ENCODE data around the gene PPT2.
"Not testable (repeated sequence)": the region's sequence is repeated elsewhere in the genome, so short reads cannot be mapped to it uniquely, and the experiment has no call there.

The PPT2 gene

DNA sequence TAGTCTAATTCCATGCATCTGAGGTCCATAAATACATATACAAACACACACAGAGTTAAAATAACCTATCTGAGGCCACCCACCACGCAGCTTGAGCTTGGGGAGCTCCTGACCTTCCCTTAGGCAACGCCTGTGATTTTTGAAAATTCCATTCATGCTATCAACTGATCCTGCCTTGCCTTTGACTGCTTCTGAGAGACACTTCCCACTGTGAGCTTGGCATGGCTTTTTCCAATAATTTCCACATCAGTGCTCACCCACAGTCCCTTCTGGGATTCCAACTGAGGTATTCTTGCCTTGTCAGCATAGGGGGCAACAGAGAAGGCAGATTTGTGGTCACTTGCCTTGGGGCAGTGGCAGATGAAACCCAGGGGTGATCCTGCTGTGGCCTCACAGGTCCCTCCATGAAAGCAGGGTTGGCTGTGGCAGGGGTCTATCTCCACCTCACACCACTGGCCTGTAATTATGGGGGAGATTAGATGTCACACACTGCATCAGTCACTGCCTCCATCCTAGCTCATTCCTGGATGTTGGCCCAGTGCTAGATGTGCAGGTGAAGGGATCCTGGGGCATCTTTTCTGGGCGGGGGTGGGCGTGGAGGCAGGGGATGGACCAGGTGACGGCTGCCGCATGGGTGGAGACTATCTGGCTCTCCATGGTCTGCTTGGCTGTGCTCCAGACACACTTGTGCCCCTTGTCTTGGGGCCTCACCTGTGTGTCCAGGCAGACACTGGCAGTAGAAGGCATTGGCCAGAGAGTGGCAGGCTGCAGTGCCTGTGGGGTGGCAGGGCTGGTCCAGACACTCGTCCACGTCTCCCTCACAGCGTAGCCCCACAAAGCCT lies 49.7 kb downstream of the PPT2 start:
- DNase-seq = no peak

DNA sequence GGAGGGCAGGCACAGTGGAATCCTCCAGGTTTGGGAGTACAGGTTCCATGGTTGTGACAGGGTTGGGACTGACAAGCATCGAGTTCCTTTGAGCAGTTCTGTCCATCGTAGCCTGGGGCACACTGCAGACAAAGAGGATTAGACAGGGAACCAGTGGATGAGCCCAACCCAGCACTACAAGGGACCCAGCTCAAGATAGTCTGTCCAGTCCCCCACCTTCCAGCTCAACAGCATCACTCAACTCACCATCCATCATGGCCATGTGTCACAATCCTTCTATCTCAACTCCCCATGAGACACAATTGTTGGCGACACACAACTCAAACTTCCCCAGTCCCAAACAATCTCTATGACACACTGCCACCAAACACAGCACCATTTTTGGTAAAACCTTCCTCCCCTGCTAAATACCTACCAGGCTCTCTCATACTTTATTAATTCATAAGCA lies 50.4 kb downstream of the PPT2 start:
- no peak for DNase-seq

DNA sequence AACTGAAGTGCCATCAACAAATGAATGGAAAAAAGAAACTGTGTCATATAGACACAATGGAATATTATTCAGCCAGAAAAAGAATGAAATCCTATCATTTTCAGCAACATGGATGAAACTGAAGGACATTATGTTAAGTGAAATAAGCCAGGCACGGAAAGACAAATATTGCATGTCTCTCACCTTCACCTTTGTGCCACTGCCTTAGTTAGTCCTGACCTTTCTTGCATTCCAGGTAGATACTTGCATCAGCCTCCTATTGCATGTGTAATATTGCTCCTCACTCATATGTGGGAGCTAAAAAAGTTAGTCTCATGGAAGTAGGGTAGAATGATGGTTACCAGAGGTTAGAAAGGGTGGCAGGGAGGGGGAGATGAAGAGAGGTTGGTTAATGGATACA lies 55.1 kb downstream of the PPT2 start:
- no peak for DNase-seq

DNA sequence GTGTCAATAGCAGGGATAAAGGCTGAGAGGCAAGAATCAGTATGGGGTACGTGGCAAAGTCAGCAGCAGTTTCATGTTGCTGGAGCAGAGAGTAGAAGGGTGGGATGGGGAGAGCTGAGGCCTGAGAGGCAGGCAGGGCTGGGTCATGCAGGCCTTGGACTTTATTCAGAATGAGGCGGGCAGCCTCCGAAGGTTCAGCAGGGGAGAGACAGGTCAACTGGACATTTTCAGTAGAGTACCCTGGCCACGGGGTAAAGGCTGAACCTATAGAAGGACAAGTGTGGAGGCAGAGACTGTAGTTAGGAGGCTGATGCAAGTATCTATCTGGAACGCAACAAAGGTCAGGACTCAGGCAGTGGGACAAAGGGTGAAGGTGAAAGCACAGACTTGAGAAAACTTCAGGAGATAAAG lies 56.3 kb downstream of the PPT2 start:
- DNase-seq = no peak

DNA sequence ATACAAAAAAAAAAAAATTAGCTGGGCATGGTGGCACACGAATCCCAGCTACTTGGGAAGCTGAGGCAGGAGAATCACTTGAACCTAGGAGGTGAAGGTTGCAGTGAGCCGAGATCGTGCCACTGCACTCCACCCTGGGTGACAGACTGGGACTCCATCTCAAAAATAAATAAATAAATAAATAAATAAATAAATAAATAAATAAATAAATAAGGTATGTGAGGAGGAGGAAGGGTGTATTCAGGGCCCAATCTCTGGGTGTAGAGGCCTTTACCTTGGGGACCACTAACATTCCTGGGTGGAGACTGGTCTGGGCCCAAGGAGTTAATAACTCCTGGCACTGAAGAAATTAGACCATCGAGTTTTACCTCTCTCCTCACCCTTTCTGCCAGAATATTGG lies 57.5 kb downstream of the PPT2 start:
- DNase-seq = not testable (repeated sequence)

DNA sequence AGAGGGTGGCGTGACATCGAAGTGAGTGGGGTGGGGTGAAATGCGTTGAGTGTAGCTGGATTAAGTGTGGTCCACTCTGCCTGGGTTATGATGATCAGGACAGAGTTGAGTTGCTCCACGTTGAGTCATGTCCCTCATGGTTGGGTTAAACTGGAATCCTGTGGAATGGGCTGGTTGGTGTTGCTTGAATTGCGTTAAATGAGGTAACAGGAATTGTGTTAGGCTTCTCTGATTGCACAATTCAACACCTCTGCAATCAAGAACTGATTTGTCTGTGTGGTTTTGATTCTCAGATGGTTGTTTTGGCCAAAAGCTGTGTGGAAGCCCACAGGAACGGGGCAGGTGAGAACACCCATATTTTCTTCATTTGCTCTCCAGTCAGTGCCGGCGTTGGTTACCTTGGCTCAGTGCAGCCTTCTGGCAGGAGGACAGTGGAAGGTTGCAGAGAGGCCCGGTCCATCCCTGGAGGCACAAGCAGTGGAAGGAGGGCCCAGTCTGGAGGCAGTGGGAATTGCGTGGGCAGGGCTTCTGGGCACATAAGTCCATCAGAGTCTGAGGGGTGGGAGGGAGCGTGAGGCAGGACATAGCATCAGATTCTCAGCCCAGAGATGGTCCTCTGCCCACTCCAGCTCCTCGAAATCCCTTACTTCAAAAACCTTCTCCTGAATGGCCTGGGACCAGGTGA lies 58.3 kb downstream of the PPT2 start:
- DNase-seq = no peak
